ENCODE data around the gene NDFIP1. TPM values are rescaled to one million over a fixed set of nuclear protein-coding genes. Genes with fewer than 3 reads are reported as not detected.

The NDFIP1 gene
- total RNA-seq, 2 experiments from 2014 or later: 18.7 to 33.1 TPM

GRCh38 chr5:142128675-142129208 is 20.2 kb downstream of the NDFIP1 start:
- H3K4me2 ChIP-seq (ENCODE audit: low read length): no peak overlapping the region
- H3K4me1 ChIP-seq (ENCODE audit: insufficient read depth, low read length, poor library complexity, severe bottlenecking): peaks cover 4% of the 10 kb centered on the region
- H4K20me1 ChIP-seq (ENCODE audit: insufficient read depth, low read length): no peaks in the 10 kb centered on the region
- no peak overlapping the region for H2AFZ ChIP-seq (ENCODE audit: low read length)
- no peaks in the 10 kb centered on the region for H3K9me2 ChIP-seq (ENCODE audit: insufficient read depth, low read length)
- no TSS peak for BruUV-seq (replicated peaks)
- intact Hi-C loops (cut with micrococcal nuclease; ENCODE audit: unreplicated experiment): no loop called here
- TF ChIP-seq EZH2phosphoT487 (IDR thresholded peaks at IDR 0.05; ENCODE audit: borderline replicate concordance, low read depth, low read length) (no peak), CTCF (conservative IDR thresholded peaks at IDR 0.05; ENCODE audit: low read length) (no peak)
- no peaks in the 10 kb centered on the region for H3K9me3 ChIP-seq (ENCODE audit: low read length)
- ChIA-PET CTCF (ENCODE audit: unreplicated experiment) (no interaction called here), POLR2A (interaction anchor here (0.5 to 1.3 kb wide), 3 partner anchors 18 to 99 kb away, joined by 3 to 4 read pairs (median 3); no protein-coding TSS in a partner anchor)
- peaks cover 19% of the 10 kb centered on the region for H3K36me3 ChIP-seq (ENCODE audit: insufficient read depth, low read length)
- peaks cover 11% of the 10 kb centered on the region; the same call in 1 of the 2 replicates for H3K79me2 ChIP-seq (ENCODE audit: insufficient read depth, low read depth, low read length)
- H3K4me3 ChIP-seq (ENCODE audit: low read depth, low read length, poor library complexity, severe bottlenecking): no peak overlapping the region
- DNase-seq (ENCODE audit: low spot score): no peak
- no peak overlapping the region for H3K27ac ChIP-seq (ENCODE audit: low read depth, low read length, poor library complexity, severe bottlenecking)

GRCh38 chr5:142129446-142130066 is 21.0 kb downstream of the NDFIP1 start:
- H3K9me2 ChIP-seq (ENCODE audit: insufficient read depth, low read length): no peaks in the 10 kb centered on the region
- peaks cover 26% of the 10 kb centered on the region for H3K36me3 ChIP-seq (ENCODE audit: insufficient read depth, low read length)
- TF ChIP-seq EZH2phosphoT487 (IDR thresholded peaks at IDR 0.05; ENCODE audit: borderline replicate concordance, low read depth, low read length): no peak
- TF ChIP-seq CTCF (conservative IDR thresholded peaks at IDR 0.05; ENCODE audit: low read length): no peak
- no peak for DNase-seq (ENCODE audit: low spot score)
- ChIA-PET CTCF (ENCODE audit: unreplicated experiment) (no interaction called here), POLR2A (interaction anchor here (0.5 to 1.3 kb wide), 4 partner anchors 19 to 227 kb away, joined by 3 to 4 read pairs (median 3); no protein-coding TSS in a partner anchor)
- no peak overlapping the region for H3K27ac ChIP-seq (ENCODE audit: low read depth, low read length, poor library complexity, severe bottlenecking)
- BruUV-seq (replicated peaks): no TSS peak
- no peak overlapping the region for H3K4me2 ChIP-seq (ENCODE audit: low read length)
- intact Hi-C loops (cut with micrococcal nuclease; ENCODE audit: unreplicated experiment): no loop called here
- no peak overlapping the region for H2AFZ ChIP-seq (ENCODE audit: low read length)
- no peaks in the 10 kb centered on the region for H3K9me3 ChIP-seq (ENCODE audit: low read length)
- H4K20me1 ChIP-seq (ENCODE audit: insufficient read depth, low read length): no peaks in the 10 kb centered on the region
- no peak overlapping the region for H3K4me3 ChIP-seq (ENCODE audit: low read depth, low read length, poor library complexity, severe bottlenecking)
- H3K79me2 ChIP-seq (ENCODE audit: insufficient read depth, low read depth, low read length): peaks cover 11% of the 10 kb centered on the region; the same call in 1 of the 2 replicates
- H3K4me1 ChIP-seq (ENCODE audit: insufficient read depth, low read length, poor library complexity, severe bottlenecking): peaks cover 12% of the 10 kb centered on the region

GRCh38 chr5:142131394-142131793 is 22.8 kb downstream of the NDFIP1 start:
- DNase-seq (ENCODE audit: low spot score): no peak
- Histone ChIP-seq H2AFZ (ENCODE audit: low read length) (no peak overlapping the region), H3K9me2 (ENCODE audit: insufficient read depth, low read length) (no peaks in the 10 kb centered on the region), H3K79me2 (ENCODE audit: insufficient read depth, low read depth, low read length) (0 out of 2 replicates have a peak, but pooled peaks cover 6% of the 10 kb centered on the region), H3K4me1 (ENCODE audit: insufficient read depth, low read length, poor library complexity, severe bottlenecking) (peaks cover 12% of the 10 kb centered on the region), H3K9me3 (ENCODE audit: low read length) (no peaks in the 10 kb centered on the region), H3K27ac (ENCODE audit: low read depth, low read length, poor library complexity, severe bottlenecking) (no peak overlapping the region), H3K4me2 (ENCODE audit: low read length) (no peak overlapping the region), H3K36me3 (ENCODE audit: insufficient read depth, low read length) (peaks cover 41% of the 10 kb centered on the region), H4K20me1 (ENCODE audit: insufficient read depth, low read length) (no peaks in the 10 kb centered on the region), H3K4me3 (ENCODE audit: low read depth, low read length, poor library complexity, severe bottlenecking) (no peak overlapping the region)
- BruUV-seq (replicated peaks): no TSS peak
- TF ChIP-seq EZH2phosphoT487 (IDR thresholded peaks at IDR 0.05; ENCODE audit: borderline replicate concordance, low read depth, low read length) (no peak), CTCF (conservative IDR thresholded peaks at IDR 0.05; ENCODE audit: low read length) (no peak)
- CTCF ChIA-PET (ENCODE audit: unreplicated experiment): no interaction called here
- POLR2A ChIA-PET: interaction anchor here (0.6 to 0.7 kb wide), 4 partner anchors 31 to 896 kb away, joined by 3 read pairs; no protein-coding TSS in a partner anchor
- intact Hi-C loops (cut with micrococcal nuclease; ENCODE audit: unreplicated experiment): no loop called here
